SK-N-SH treated with all-trans-retinoic acid at 6 μM for 48 hours (cell line): ENCODE data around the gene EPM2A.

ENCODE experiments used
- ATAC-seq: fragments of 200-7000 bp; cut with Tn5 transposase; 3 replicates; pipeline ENCODE4 v1.9.1; 2020; ENCODE audit warnings: mild to moderate bottlenecking, moderate library complexity
- ARNTL ChIP-seq: fragments of 450-650 bp; formaldehyde crosslinking; IDR thresholded peaks from 2 replicates; pipeline ENCODE4 v1.5.0; 2020; ENCODE audit warnings: low read depth, mild to moderate bottlenecking, moderate library complexity, borderline replicate concordance
- BACH2 ChIP-seq: fragments of 250-450 bp; sonication (Bioruptor Pico); IDR thresholded peaks from 2 replicates; pipeline ENCODE4 v1.9.0; 2021; ENCODE audit warnings: mild to moderate bottlenecking, borderline replicate concordance
- CSDC2 ChIP-seq: fragments of 250-450 bp; sonication (Bioruptor Pico); IDR thresholded peaks from 2 replicates; pipeline ENCODE4 v1.5.0; 2020; ENCODE audit warnings: mild to moderate bottlenecking, moderate library complexity
- ESRRG ChIP-seq: fragments of 250-450 bp; sonication (Bioruptor Pico); IDR thresholded peaks from 2 replicates; pipeline ENCODE4 v1.6.1; 2021; ENCODE audit warnings: mild to moderate bottlenecking
- GLIS3 ChIP-seq: fragments of 250-450 bp; sonication (Bioruptor Pico); IDR thresholded peaks from 2 replicates; pipeline ENCODE4 v1.5.0; 2020; ENCODE audit warnings: mild to moderate bottlenecking, moderate library complexity
- ISL1 ChIP-seq: fragments of 250-450 bp; sonication (Bioruptor Pico); IDR thresholded peaks from 2 replicates; pipeline ENCODE4 v2.1.2; 2022; ENCODE audit warnings: mild to moderate bottlenecking, moderate library complexity
- OSR1 ChIP-seq: fragments of 250-450 bp; sonication (Bioruptor Pico); IDR thresholded peaks from 2 replicates; pipeline ENCODE4 v1.8.0; 2022; ENCODE audit warnings: moderate library complexity, mild to moderate bottlenecking, inconsistent platforms
- PPARA ChIP-seq: fragments of 250-450 bp; sonication (Bioruptor Pico); IDR thresholded peaks from 2 replicates; pipeline ENCODE4 v1.5.0; 2020; ENCODE audit warnings: mild to moderate bottlenecking, borderline replicate concordance
- SNAI2 ChIP-seq: fragments of 250-450 bp; sonication (Bioruptor Pico); IDR thresholded peaks from 2 replicates; pipeline ENCODE4 v1.5.0; 2020; ENCODE audit warnings: mild to moderate bottlenecking, moderate library complexity
- TCF4 ChIP-seq: fragments of 250-450 bp; sonication (Bioruptor Pico); IDR thresholded peaks from 2 replicates; pipeline ENCODE4 v1.8.0; 2021; ENCODE audit warnings: mild to moderate bottlenecking, moderate library complexity, borderline replicate concordance
- TOX ChIP-seq: fragments of 250-450 bp; sonication (Bioruptor Pico); IDR thresholded peaks from 2 replicates; pipeline ENCODE4 v1.8.0; 2021; ENCODE audit warnings: mild to moderate bottlenecking, moderate library complexity, borderline replicate concordance
- ZC3H10 ChIP-seq: fragments of 250-450 bp; sonication (Bioruptor Pico); IDR thresholded peaks from 2 replicates; pipeline ENCODE4 v1.5.1; 2021; ENCODE audit warnings: mild to moderate bottlenecking, moderate library complexity
- ZNF565 ChIP-seq: fragments of 450-650 bp; formaldehyde crosslinking; conservative IDR thresholded peaks from 2 replicates; pipeline ENCODE4 v1.5.0; 2020; ENCODE audit warnings: low read depth, mild to moderate bottlenecking, moderate library complexity
- ZNF70 ChIP-seq: fragments of 450-650 bp; formaldehyde crosslinking; IDR thresholded peaks from 2 replicates; pipeline ENCODE4 v1.5.0; 2020; ENCODE audit warnings: mild to moderate bottlenecking, moderate library complexity
- ZNF8 ChIP-seq: fragments of 450-650 bp; formaldehyde crosslinking; IDR thresholded peaks from 2 replicates; pipeline ENCODE4 v1.5.0; 2020; ENCODE audit warnings: mild to moderate bottlenecking, moderate library complexity
- TF ChIP-seq, protein P1 (sequence below): fragments of 250-450 bp; sonication (Bioruptor Pico); IDR thresholded peaks from 2 replicates; pipeline ENCODE4 v1.5.0; 2020; ENCODE audit warnings: mild to moderate bottlenecking, moderate library complexity
- TF ChIP-seq, protein P2 (sequence below): fragments of 250-450 bp; sonication (Bioruptor Pico); IDR thresholded peaks from 2 replicates; pipeline ENCODE4 v1.5.1; 2021; ENCODE audit warnings: mild to moderate bottlenecking, moderate library complexity
- TF ChIP-seq, protein P3 (sequence below): fragments of 250-450 bp; sonication (Bioruptor Pico); IDR thresholded peaks from 2 replicates; pipeline ENCODE4 v1.5.1; 2020; ENCODE audit warnings: low read depth, mild to moderate bottlenecking, moderate library complexity
- TF ChIP-seq, protein P4 (sequence below): fragments of 250-450 bp; sonication (Bioruptor Pico); IDR thresholded peaks from 2 replicates; pipeline ENCODE4 v1.8.0; 2021; ENCODE audit warnings: low read depth, mild to moderate bottlenecking, moderate library complexity, borderline replicate concordance

Gene EPM2A

DNA sequence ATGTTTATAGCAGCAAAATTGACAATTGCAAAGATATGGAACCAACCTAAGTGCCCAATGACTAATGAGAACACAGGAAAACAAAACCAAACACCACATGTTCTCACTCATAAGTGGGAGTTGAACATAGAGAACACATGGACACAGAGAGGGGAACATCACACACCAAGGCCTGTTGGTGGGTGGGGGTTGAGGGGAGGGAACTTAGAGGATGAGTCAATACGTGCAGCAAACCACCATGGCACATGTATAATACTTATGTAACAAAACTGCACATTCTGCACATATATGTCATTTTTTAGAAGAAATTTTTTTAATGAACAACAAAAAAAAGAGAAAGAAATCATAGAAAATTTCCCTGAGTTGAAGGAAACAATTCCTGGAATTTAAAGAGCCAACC is 3.9 kb downstream of the EPM2A start:
- TF ChIP-seq GLIS3 (CRISPR knock-in tag) (no peak), ARNTL (CRISPR knock-in tag) (no peak), TCF4 (CRISPR knock-in tag) (no peak), TOX (no peak), ESRRG (CRISPR knock-in tag) (no peak), ZC3H10 (CRISPR knock-in tag) (no peak), SNAI2 (CRISPR knock-in tag) (no peak), PPARA (CRISPR knock-in tag) (no peak), ISL1 (no peak; the same call in 1 of the 2 replicates), BACH2 (CRISPR knock-in tag) (no peak), CSDC2 (CRISPR knock-in tag) (no peak)
- TF ChIP-seq, protein P1, sequence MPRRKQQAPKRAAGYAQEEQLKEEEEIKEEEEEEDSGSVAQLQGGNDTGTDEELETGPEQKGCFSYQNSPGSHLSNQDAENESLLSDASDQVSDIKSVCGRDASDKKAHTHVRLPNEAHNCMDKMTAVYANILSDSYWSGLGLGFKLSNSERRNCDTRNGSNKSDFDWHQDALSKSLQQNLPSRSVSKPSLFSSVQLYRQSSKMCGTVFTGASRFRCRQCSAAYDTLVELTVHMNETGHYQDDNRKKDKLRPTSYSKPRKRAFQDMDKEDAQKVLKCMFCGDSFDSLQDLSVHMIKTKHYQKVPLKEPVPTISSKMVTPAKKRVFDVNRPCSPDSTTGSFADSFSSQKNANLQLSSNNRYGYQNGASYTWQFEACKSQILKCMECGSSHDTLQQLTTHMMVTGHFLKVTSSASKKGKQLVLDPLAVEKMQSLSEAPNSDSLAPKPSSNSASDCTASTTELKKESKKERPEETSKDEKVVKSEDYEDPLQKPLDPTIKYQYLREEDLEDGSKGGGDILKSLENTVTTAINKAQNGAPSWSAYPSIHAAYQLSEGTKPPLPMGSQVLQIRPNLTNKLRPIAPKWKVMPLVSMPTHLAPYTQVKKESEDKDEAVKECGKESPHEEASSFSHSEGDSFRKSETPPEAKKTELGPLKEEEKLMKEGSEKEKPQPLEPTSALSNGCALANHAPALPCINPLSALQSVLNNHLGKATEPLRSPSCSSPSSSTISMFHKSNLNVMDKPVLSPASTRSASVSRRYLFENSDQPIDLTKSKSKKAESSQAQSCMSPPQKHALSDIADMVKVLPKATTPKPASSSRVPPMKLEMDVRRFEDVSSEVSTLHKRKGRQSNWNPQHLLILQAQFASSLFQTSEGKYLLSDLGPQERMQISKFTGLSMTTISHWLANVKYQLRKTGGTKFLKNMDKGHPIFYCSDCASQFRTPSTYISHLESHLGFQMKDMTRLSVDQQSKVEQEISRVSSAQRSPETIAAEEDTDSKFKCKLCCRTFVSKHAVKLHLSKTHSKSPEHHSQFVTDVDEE (CRISPR knock-in tag) = no peak
- TF ChIP-seq, protein P2, sequence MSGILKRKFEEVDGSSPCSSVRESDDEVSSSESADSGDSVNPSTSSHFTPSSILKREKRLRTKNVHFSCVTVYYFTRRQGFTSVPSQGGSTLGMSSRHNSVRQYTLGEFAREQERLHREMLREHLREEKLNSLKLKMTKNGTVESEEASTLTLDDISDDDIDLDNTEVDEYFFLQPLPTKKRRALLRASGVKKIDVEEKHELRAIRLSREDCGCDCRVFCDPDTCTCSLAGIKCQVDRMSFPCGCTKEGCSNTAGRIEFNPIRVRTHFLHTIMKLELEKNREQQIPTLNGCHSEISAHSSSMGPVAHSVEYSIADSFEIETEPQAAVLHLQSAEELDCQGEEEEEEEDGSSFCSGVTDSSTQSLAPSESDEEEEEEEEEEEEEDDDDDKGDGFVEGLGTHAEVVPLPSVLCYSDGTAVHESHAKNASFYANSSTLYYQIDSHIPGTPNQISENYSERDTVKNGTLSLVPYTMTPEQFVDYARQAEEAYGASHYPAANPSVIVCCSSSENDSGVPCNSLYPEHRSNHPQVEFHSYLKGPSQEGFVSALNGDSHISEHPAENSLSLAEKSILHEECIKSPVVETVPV (CRISPR knock-in tag) = no peak
- TF ChIP-seq, protein P3, sequence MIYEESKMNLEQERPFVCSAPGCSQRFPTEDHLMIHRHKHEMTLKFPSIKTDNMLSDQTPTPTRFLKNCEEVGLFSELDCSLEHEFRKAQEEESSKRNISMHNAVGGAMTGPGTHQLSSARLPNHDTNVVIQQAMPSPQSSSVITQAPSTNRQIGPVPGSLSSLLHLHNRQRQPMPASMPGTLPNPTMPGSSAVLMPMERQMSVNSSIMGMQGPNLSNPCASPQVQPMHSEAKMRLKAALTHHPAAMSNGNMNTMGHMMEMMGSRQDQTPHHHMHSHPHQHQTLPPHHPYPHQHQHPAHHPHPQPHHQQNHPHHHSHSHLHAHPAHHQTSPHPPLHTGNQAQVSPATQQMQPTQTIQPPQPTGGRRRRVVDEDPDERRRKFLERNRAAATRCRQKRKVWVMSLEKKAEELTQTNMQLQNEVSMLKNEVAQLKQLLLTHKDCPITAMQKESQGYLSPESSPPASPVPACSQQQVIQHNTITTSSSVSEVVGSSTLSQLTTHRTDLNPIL (CRISPR knock-in tag) = no peak
- ATAC-seq = no peak

DNA sequence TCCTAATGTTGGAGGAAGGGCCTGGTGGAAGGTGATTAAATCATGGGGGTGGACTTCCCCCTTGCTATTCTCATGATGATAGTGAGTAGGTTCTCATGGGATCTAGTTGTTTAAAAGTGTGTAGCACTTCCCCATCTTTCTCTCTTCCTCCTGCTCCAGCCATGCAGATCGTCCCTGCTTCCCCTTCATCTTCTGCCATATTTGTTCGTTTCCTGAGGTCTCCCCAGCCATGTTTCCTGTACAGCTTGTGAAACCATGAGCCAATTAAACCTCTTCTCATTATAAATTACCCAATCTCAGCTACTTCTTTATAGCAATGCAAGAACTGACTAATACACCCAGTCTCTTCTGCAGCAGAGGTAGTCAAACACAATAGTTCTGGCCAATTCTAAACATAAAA is 5.4 kb downstream of the EPM2A start:
- no peak for ATAC-seq
- TF ChIP-seq ZNF8 (no peak), ZNF70 (CRISPR knock-in tag) (no peak), OSR1 (CRISPR knock-in tag) (no peak), BACH2 (CRISPR knock-in tag) (no peak), ZNF565 (CRISPR knock-in tag) (no peak), TCF4 (CRISPR knock-in tag) (no peak), ZC3H10 (CRISPR knock-in tag) (no peak), GLIS3 (CRISPR knock-in tag) (no peak), ARNTL (CRISPR knock-in tag) (no peak)
- TF ChIP-seq, protein P4, sequence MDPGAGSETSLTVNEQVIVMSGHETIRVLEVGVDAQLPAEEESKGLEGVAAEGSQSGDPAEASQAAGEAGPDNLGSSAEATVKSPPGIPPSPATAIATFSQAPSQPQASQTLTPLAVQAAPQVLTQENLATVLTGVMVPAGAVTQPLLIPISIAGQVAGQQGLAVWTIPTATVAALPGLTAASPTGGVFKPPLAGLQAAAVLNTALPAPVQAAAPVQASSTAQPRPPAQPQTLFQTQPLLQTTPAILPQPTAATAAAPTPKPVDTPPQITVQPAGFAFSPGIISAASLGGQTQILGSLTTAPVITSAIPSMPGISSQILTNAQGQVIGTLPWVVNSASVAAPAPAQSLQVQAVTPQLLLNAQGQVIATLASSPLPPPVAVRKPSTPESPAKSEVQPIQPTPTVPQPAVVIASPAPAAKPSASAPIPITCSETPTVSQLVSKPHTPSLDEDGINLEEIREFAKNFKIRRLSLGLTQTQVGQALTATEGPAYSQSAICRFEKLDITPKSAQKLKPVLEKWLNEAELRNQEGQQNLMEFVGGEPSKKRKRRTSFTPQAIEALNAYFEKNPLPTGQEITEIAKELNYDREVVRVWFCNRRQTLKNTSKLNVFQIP (CRISPR knock-in tag) = no peak
- TF ChIP-seq, protein P3 (CRISPR knock-in tag) = no peak
- TF ChIP-seq, protein P1 (CRISPR knock-in tag) = no peak
